Esophagus muscularis mucosa (tissue), 4 donors: Measurements from ENCODE around the gene CHSY3. TPM values are rescaled to one million over a fixed set of nuclear protein-coding genes. Genes with fewer than 3 reads are reported as not detected.

Experiments used
- DNase-seq: peaks from one replicate; pipeline ENCODE4 v3.0.0-alpha.2; 2017; ENCODE audit errors: extremely low spot score
- H3K27ac ChIP-seq, 4 donors: fragments of 200-600 bp; sonication (generic); replicated peaks in 1 of 4; 1 replicate in 3 of 4; 2 replicates in 1 of 4; pipeline ENCODE4 v1.5.1; 2016 to 2019; ENCODE audit warnings: mild to moderate bottlenecking in 1 of 4
- H3K27me3 ChIP-seq, 4 donors: fragments of 200-600 bp; sonication (generic); one replicate each; pipeline versions ENCODE4 v1.5.1 to v1.6.0; 2016 to 2019
- H3K36me3 ChIP-seq, 4 donors: fragments of 200-600 bp; sonication (generic); one replicate each; pipeline ENCODE4 v1.5.1; 2016 to 2019
- H3K4me1 ChIP-seq, 4 donors: fragments of 200-600 bp; sonication (generic); one replicate each; pipeline ENCODE4 v1.5.1; 2016 to 2019
- H3K4me3 ChIP-seq, 4 donors: fragments of 200-600 bp; sonication (generic); 1 replicate in 2 of 4; 2 replicates in 2 of 4; pipeline ENCODE4 v1.5.1; 2016 to 2019; ENCODE audit warnings: mild to moderate bottlenecking in 4 of 4, moderate library complexity in 1 of 4
- H3K9me3 ChIP-seq, 4 donors: fragments of 200-600 bp; sonication (generic); 1 replicate in 3 of 4; 2 replicates in 1 of 4; pipeline ENCODE4 v1.5.1; 2016 to 2019
- CTCF ChIP-seq, 3 experiments: fragments of 200-600 bp in 2 of 3; fragments of 450-650 bp in 1 of 3; sonication (generic) in 2 of 3; IDR thresholded peaks; one replicate each; pipeline ENCODE4 v1.5.1; 2017 to 2019; ENCODE audit warnings: antibody characterized with exemption in 3 of 3, mild to moderate bottlenecking in 2 of 3, moderate library complexity in 1 of 3
- EP300 ChIP-seq: sonication (generic); formaldehyde crosslinking; IDR thresholded peaks from one replicate; pipeline ENCODE4 v1.6.1; 2017; ENCODE audit warnings: antibody characterized with exemption
- POLR2A ChIP-seq: fragments of 450-650 bp; IDR thresholded peaks from one replicate; pipeline ENCODE4 v1.6.1; 2017; ENCODE audit warnings: antibody characterized with exemption, moderate library complexity, mild to moderate bottlenecking, low read depth
- POLR2AphosphoS5 ChIP-seq, 2 donors: sonication (generic); formaldehyde crosslinking; IDR thresholded peaks; one replicate each; pipeline ENCODE4 v1.6.1; 2017; ENCODE audit warnings: antibody characterized with exemption in 2 of 2
- WGBS: methylation state at CpG from one replicate; pipeline ENCODE4 v1.1.5; 2018; 5-methylcytosine and 5-hydroxymethylcytosine counted together
- intact Hi-C: fragments of 100-400 bp; cut with DNase I; formaldehyde crosslinking; loops from one replicate; pipeline ENCODE4 v1.15.1; 2023
- total RNA-seq, 4 donors: library from RNA; depleted of rRNA; stranded (reverse); fragments of >200 nt; gene quantifications; one replicate each; pipeline versions ENCODE4 v1.1.0 to v1.2.1, GENCODE V29; 2016

Gene CHSY3
- total RNA-seq, 4 donors from 2014 or later, result 1.2 to 2.1 (median 1.7) TPM

- Histone ChIP-seq H3K36me3 (no peaks in the 10 kb centered on the region), H3K27ac (no peak overlapping the region), H3K27me3 (no peaks in the 10 kb centered on the region), H3K9me3 (no peaks in the 10 kb centered on the region), H3K4me1 (peaks cover 0 to 12% (median 0%) of the 10 kb centered on the region in 4 donors), H3K4me3 (no peak overlapping the region)
- intact Hi-C loops, result no loop called here
- TF ChIP-seq POLR2A (no peak), CTCF (IDR thresholded peaks at IDR 0.05) (no peak), EP300 (no peak), POLR2AphosphoS5 (IDR thresholded peaks at IDR 0.05) (no peak)
- no peak for DNase-seq
Measured at GRCh38 chr5:130106480-130106879, 202.2 kb downstream of the CHSY3 start.

- Histone ChIP-seq H3K4me3 (no peak overlapping the region), H3K27ac (no peak overlapping the region), H3K4me1 (peaks cover 0 to 12% (median 0%) of the 10 kb centered on the region in 4 donors), H3K27me3 (no peaks in the 10 kb centered on the region), H3K36me3 (no peaks in the 10 kb centered on the region), H3K9me3 (no peaks in the 10 kb centered on the region)
- no peak for DNase-seq
- WGBS, result 71% methylated on average over 1 of the region's 1 CpG
- intact Hi-C loops, result no loop called here
- no peak for TF ChIP-seq POLR2A
- peak in 2 of 3 experiments; percentile 30 to 42 for TF ChIP-seq CTCF (IDR thresholded peaks at IDR 0.05)
Measured at GRCh38 chr5:130109152-130109551, 204.9 kb downstream of the CHSY3 start.

- no peaks in the 10 kb centered on the region for H3K36me3 ChIP-seq
- TF ChIP-seq POLR2A (no peak), CTCF (IDR thresholded peaks at IDR 0.05) (no peak), POLR2AphosphoS5 (IDR thresholded peaks at IDR 0.05) (no peak), EP300 (no peak)
- no peaks in the 10 kb centered on the region for H3K27me3 ChIP-seq
- H3K27ac ChIP-seq, result no peak overlapping the region
- DNase-seq, result no peak
- H3K4me1 ChIP-seq, result peaks cover 0 to 4% (median 0%) of the 10 kb centered on the region in 4 donors
- H3K9me3 ChIP-seq, result no peaks in the 10 kb centered on the region
- no peak overlapping the region for H3K4me3 ChIP-seq
- intact Hi-C loops, result no loop called here
Measured at GRCh38 chr5:130110328-130110727, 206.1 kb downstream of the CHSY3 start.

GRCh38 chr5:130111746-130112145 lies 207.5 kb downstream of the CHSY3 start:
- no peak for TF ChIP-seq EP300
- no peak for TF ChIP-seq CTCF (IDR thresholded peaks at IDR 0.05)
- TF ChIP-seq POLR2A, result no peak
- TF ChIP-seq POLR2AphosphoS5 (IDR thresholded peaks at IDR 0.05), result no peak
- no peak overlapping the region for H3K27ac ChIP-seq
- no peaks in the 10 kb centered on the region for H3K36me3 ChIP-seq
- 88% methylated on average over 3 of the region's 3 CpGs for WGBS
- DNase-seq, result no peak
- H3K4me1 ChIP-seq, result peaks cover 0 to 4% (median 0%) of the 10 kb centered on the region in 4 donors
- H3K4me3 ChIP-seq, result no peak overlapping the region
- no peaks in the 10 kb centered on the region for H3K9me3 ChIP-seq
- no peaks in the 10 kb centered on the region for H3K27me3 ChIP-seq
- intact Hi-C loops, result no loop called here

- TF ChIP-seq CTCF (IDR thresholded peaks at IDR 0.05), result no peak
- TF ChIP-seq POLR2AphosphoS5 (IDR thresholded peaks at IDR 0.05), result no peak
- TF ChIP-seq POLR2A, result no peak
- TF ChIP-seq EP300, result no peak
- no peak for DNase-seq
- no peaks in the 10 kb centered on the region for H3K9me3 ChIP-seq
- H3K27ac ChIP-seq, result no peak overlapping the region
- no peaks in the 10 kb centered on the region for H3K36me3 ChIP-seq
- 86% methylated on average over 4 of the region's 4 CpGs for WGBS
- intact Hi-C loops, result no loop called here
- peaks cover 0 to 4% (median 0%) of the 10 kb centered on the region in 4 donors for H3K4me1 ChIP-seq
- no peak overlapping the region for H3K4me3 ChIP-seq
- H3K27me3 ChIP-seq, result no peaks in the 10 kb centered on the region
Measured at GRCh38 chr5:130112246-130112645, 208.0 kb downstream of the CHSY3 start.
